Sigmoid colon (tissue), 7 donors: Measurements from ENCODE around the gene SHH. TPM values are rescaled to one million over a fixed set of nuclear protein-coding genes. Genes with fewer than 3 reads are reported as not detected.
A peak's percentile ranks its signal among the peaks of the same experiment; 100 is the strongest.

Source experiments
- DNase-seq: peaks from one replicate; pipeline ENCODE4 v3.0.0-alpha.2; 2019
- H3K27ac ChIP-seq, 4 donors: fragments of 200-600 bp; sonication (generic); one replicate each; pipeline ENCODE4 v1.5.1; 2016 to 2019; ENCODE audit warnings: mild to moderate bottlenecking in 1 of 4
- H3K27me3 ChIP-seq, 3 donors: fragments of 200-600 bp; sonication (generic); one replicate each; pipeline ENCODE4 v1.5.1; 2019; ENCODE audit warnings: mild to moderate bottlenecking in 1 of 3
- H3K36me3 ChIP-seq, 4 donors: fragments of 200-600 bp; sonication (generic); one replicate each; pipeline ENCODE4 v1.5.1; 2016 to 2019
- H3K4me1 ChIP-seq, 4 donors: fragments of 200-600 bp; sonication (generic); one replicate each; pipeline ENCODE4 v1.5.1; 2017 to 2019
- H3K4me3 ChIP-seq, 4 donors: fragments of 200-600 bp; sonication (generic); one replicate each; pipeline ENCODE4 v1.5.1; 2017 to 2019; ENCODE audit warnings: mild to moderate bottlenecking in 2 of 4, moderate library complexity in 1 of 4
- H3K9me3 ChIP-seq, 4 donors: fragments of 200-600 bp in 3 of 4; sonication (generic) in 3 of 4; one replicate each; pipeline versions ENCODE4 v1.5.1 to v1.6.1; 2013 to 2019
- CTCF ChIP-seq, 4 experiments: fragments of 450-650 bp in 3 of 4; fragments of 200-600 bp in 1 of 4; IDR thresholded peaks; one replicate each; pipeline ENCODE4 v1.5.1; 2016 to 2019; ENCODE audit warnings: antibody characterized with exemption in 4 of 4, mild to moderate bottlenecking in 3 of 4, moderate library complexity in 2 of 4
- EP300 ChIP-seq, 4 donors: sonication (generic); formaldehyde crosslinking; IDR thresholded peaks; one replicate each; pipeline ENCODE4 v1.6.1; 2017; ENCODE audit warnings: antibody characterized with exemption in 4 of 4
- POLR2A ChIP-seq, 2 donors: fragments of 450-650 bp; IDR thresholded peaks; one replicate each; pipeline ENCODE4 v1.6.1; 2016; ENCODE audit warnings: antibody characterized with exemption in 2 of 2, mild to moderate bottlenecking in 2 of 2, moderate library complexity in 2 of 2
- POLR2AphosphoS5 ChIP-seq, 4 donors: sonication (generic); formaldehyde crosslinking; IDR thresholded peaks; one replicate each; pipeline ENCODE4 v1.6.1; 2017; ENCODE audit warnings: antibody characterized with exemption in 4 of 4
- WGBS, 2 donors: extraction: QIAGEN DNeasy Blood & Tissue Kit; methylation state at CpG; one replicate each; pipeline ENCODE4 v1.1.7; 2013; 5-methylcytosine and 5-hydroxymethylcytosine counted together
- intact Hi-C: fragments of 100-400 bp; cut with DNase I; formaldehyde crosslinking; loops from one replicate; pipeline ENCODE4 v1.15.1; 2023
- polyA plus RNA-seq, 3 donors: library from polyadenylated mRNA; stranded (reverse); fragments of 200-250 nt; gene quantifications; one replicate each; pipeline ENCODE4 v1.2.3, GENCODE V29; 2013
- total RNA-seq, 4 donors: library from RNA; depleted of rRNA; stranded (reverse); fragments of >200 nt; gene quantifications; one replicate each; pipeline ENCODE4 v1.1.0, GENCODE V29; 2016
- donor health status: healthy with polysubstance abuse.
- donor health status: Bipolar disorder and iron deficiency.
- donor health status: healthy.

Gene SHH
- total and polyA plus RNA-seq, 7 donors: 0.46 to 1.8 (median 0.60) TPM; not detected in 4

GRCh38 chr7:155835446-155836215, 23.4 kb upstream of the SHH start:
- TF ChIP-seq CTCF (IDR thresholded peaks at IDR 0.05) (no peak), EP300 (IDR thresholded peaks at IDR 0.05) (no peak), POLR2A (IDR thresholded peaks at IDR 0.05) (no peak), POLR2AphosphoS5 (IDR thresholded peaks at IDR 0.05) (no peak)
- Histone ChIP-seq H3K27ac (no peak overlapping the region), H3K36me3 (no peaks in the 10 kb centered on the region), H3K4me1 (no peaks in the 10 kb centered on the region), H3K9me3 (no peaks in the 10 kb centered on the region), H3K4me3 (no peak overlapping the region), H3K27me3 (peaks cover 0 to 17% (median 0%) of the 10 kb centered on the region in 3 donors)
- 85 to 88% methylated on average over 14 of the region's 14 CpGs for WGBS, 2 donors
- peak; percentile 44 for DNase-seq
- intact Hi-C loops: no loop called here

DNA sequence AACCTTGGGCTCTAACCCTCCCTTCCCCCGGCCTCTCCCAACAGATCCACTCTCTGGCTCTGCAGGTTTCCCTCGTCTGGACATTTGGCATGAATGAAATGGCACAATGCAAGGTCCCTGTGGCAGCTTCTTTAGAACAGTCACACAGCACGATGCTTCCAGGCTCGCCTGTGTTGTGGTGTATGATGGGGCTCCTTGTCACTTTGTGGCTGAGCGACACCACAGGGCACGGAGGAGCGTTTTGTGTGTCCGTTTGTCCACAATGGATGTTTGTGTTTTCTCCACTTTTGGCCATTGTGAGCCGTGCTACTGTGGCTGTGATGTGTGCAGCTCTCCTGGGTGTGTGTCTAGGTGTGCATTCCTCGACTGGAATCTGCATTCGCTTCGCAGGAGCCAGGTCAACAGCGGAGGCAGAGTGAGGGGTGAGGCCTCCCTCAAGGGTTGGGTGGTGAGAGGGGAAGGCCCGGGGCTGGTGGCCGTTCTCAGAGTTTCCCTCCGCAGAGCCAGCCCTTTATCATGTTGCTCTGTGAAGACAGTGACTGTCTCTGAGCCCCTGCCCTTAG, 22.3 kb upstream of the SHH start:
- 88 to 92% methylated on average over 16 of the region's 16 CpGs for WGBS, 2 donors
- Histone ChIP-seq H3K9me3 (no peaks in the 10 kb centered on the region), H3K36me3 (no peaks in the 10 kb centered on the region), H3K4me3 (no peak overlapping the region), H3K27me3 (peaks cover 0 to 21% (median 0%) of the 10 kb centered on the region in 3 donors), H3K4me1 (no peaks in the 10 kb centered on the region), H3K27ac (no peak overlapping the region)
- TF ChIP-seq EP300 (IDR thresholded peaks at IDR 0.05) (no peak), POLR2A (IDR thresholded peaks at IDR 0.05) (no peak), POLR2AphosphoS5 (IDR thresholded peaks at IDR 0.05) (no peak), CTCF (IDR thresholded peaks at IDR 0.05) (no peak)
- intact Hi-C loops: no loop called here
- DNase-seq: peak; percentile 57

- no peaks in the 10 kb centered on the region for H3K9me3 ChIP-seq
These were observed 21.4 kb upstream of the SHH start for GRCh38 chr7:155833651-155834050.

GRCh38 chr7:155832581-155832981, 20.3 kb upstream of the SHH start:
- no peaks in the 10 kb centered on the region for H3K4me1 ChIP-seq
- no peak for DNase-seq
- H3K27me3 ChIP-seq: peaks cover 0 to 22% (median 0%) of the 10 kb centered on the region in 3 donors
- no peaks in the 10 kb centered on the region for H3K9me3 ChIP-seq
- intact Hi-C loops: no loop called here
- TF ChIP-seq EP300 (IDR thresholded peaks at IDR 0.05) (no peak), POLR2A (IDR thresholded peaks at IDR 0.05) (no peak), CTCF (IDR thresholded peaks at IDR 0.05) (no peak), POLR2AphosphoS5 (IDR thresholded peaks at IDR 0.05) (no peak)
- 85 to 87% methylated on average over 7 of the region's 7 CpGs for WGBS, 2 donors
- no peak overlapping the region for H3K27ac ChIP-seq
- no peak overlapping the region for H3K4me3 ChIP-seq
- H3K36me3 ChIP-seq: no peaks in the 10 kb centered on the region

More at GRCh38 chr7:155833651-155834050, 21.4 kb upstream of the SHH start:
- TF ChIP-seq CTCF (IDR thresholded peaks at IDR 0.05) (no peak), EP300 (IDR thresholded peaks at IDR 0.05) (no peak), POLR2A (IDR thresholded peaks at IDR 0.05) (no peak), POLR2AphosphoS5 (IDR thresholded peaks at IDR 0.05) (no peak)
- 84 to 90% methylated on average over 13 of the region's 13 CpGs for WGBS, 2 donors
- Histone ChIP-seq H3K4me3 (no peak overlapping the region), H3K4me1 (no peaks in the 10 kb centered on the region), H3K27me3 (peaks cover 0 to 17% (median 0%) of the 10 kb centered on the region in 3 donors), H3K36me3 (no peaks in the 10 kb centered on the region), H3K27ac (no peak overlapping the region)
- intact Hi-C loops: no loop called here
- DNase-seq: no peak
